Ishikawa (cell line): ENCODE results near the gene SLC9A7.

Source experiments
- EP300 ChIP-seq: IDR thresholded peaks from 2 replicates; pipeline ENCODE4 v1.6.1; 2012; ENCODE audit warnings: borderline replicate concordance
- MAX ChIP-seq: IDR thresholded peaks from 2 replicates; pipeline ENCODE4 v1.6.1; 2012
- RAD21 ChIP-seq: IDR thresholded peaks from 2 replicates; pipeline ENCODE4 v1.6.1; 2012; ENCODE audit warnings: low read depth
- TEAD4 ChIP-seq: IDR thresholded peaks from 2 replicates; pipeline ENCODE4 v1.6.1; 2012
- YY1 ChIP-seq: IDR thresholded peaks from 2 replicates; pipeline ENCODE4 v1.6.1; 2012; ENCODE audit warnings: low read depth
- TF ChIP-seq, protein P1 (sequence below): IDR thresholded peaks from 2 replicates; pipeline ENCODE4 v1.6.1; 2012; ENCODE audit warnings: low read depth, mild to moderate bottlenecking

DNA sequence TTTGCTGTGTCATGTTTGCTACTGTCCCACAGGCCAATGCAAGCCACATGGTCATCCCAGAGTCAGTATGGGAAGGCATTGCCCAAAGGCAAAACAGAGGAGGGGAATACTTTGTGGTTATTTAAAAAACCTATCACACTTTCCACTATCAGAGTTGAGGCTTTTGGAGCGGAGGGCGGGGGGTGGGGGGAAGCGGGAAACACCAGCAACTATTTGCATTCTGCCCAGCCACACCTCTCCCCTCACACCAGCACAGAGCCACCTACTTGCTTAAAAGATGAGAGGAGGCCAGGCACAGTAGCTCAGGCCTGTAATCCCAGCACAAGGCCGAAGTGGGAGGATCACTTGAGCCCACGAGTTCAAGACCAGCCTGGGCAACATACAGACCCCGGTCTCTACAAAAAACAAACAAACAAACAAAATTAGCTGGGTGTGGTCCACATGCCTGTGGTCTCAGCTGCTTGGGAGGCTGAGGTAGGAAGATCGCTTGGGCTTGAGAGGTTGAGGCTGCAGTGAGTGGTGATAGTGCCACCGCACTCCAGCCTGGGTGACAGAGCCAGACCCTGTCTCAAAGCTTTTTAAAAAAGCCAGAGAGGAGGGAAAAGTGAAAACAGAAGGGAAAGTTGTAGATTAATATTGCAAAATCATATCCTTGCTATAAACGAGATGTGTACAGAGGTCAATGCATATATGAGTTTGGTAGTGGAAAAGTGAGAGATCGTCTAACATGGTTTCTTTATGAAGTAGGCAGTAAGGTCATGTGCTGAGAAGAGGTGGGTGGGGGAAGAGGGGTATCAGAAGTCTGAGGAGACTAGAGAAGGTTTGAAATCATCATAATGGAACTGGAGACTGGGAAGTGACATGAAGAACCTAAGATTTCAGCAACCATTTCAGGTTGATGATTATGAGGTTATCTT is 187.2 kb downstream of the SLC9A7 start:
- no peak for TF ChIP-seq MAX
- TF ChIP-seq TEAD4, result no peak
- no peak for TF ChIP-seq YY1
- TF ChIP-seq EP300, result no peak
- TF ChIP-seq, protein P1, sequence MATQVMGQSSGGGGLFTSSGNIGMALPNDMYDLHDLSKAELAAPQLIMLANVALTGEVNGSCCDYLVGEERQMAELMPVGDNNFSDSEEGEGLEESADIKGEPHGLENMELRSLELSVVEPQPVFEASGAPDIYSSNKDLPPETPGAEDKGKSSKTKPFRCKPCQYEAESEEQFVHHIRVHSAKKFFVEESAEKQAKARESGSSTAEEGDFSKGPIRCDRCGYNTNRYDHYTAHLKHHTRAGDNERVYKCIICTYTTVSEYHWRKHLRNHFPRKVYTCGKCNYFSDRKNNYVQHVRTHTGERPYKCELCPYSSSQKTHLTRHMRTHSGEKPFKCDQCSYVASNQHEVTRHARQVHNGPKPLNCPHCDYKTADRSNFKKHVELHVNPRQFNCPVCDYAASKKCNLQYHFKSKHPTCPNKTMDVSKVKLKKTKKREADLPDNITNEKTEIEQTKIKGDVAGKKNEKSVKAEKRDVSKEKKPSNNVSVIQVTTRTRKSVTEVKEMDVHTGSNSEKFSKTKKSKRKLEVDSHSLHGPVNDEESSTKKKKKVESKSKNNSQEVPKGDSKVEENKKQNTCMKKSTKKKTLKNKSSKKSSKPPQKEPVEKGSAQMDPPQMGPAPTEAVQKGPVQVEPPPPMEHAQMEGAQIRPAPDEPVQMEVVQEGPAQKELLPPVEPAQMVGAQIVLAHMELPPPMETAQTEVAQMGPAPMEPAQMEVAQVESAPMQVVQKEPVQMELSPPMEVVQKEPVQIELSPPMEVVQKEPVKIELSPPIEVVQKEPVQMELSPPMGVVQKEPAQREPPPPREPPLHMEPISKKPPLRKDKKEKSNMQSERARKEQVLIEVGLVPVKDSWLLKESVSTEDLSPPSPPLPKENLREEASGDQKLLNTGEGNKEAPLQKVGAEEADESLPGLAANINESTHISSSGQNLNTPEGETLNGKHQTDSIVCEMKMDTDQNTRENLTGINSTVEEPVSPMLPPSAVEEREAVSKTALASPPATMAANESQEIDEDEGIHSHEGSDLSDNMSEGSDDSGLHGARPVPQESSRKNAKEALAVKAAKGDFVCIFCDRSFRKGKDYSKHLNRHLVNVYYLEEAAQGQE, result no peak
- TF ChIP-seq RAD21, result no peak
